DMS114 treated with DMSO at 0.1 percent for 48 hours (cell line): ENCODE measurements around the gene CTNNA1.

Experiments used
- DNase-seq: peaks from one replicate; lab custom pipeline; 2025; ENCODE audit not compliant: unreplicated experiment; lab: John Stamatoyannopoulos, UW

CTNNA1 gene

GRCh38 chr5:138945421-138946240, 192.4 kb downstream of the CTNNA1 start:
- DNase-seq, result no peak

GRCh38 chr5:138946241-138946623, 193.0 kb downstream of the CTNNA1 start:
- no peak for DNase-seq

- no peak for DNase-seq
These were observed 193.8 kb downstream of the CTNNA1 start for GRCh38 chr5:138946831-138947560.

- DNase-seq, result no peak
These were observed 194.6 kb downstream of the CTNNA1 start for GRCh38 chr5:138947780-138948179.

- no peak for DNase-seq
These were observed 195.4 kb downstream of the CTNNA1 start for GRCh38 chr5:138948471-138949222.

- DNase-seq, result no peak
These were observed 196.0 kb downstream of the CTNNA1 start for GRCh38 chr5:138949223-138949574.

GRCh38 chr5:138949988-138950387, 196.8 kb downstream of the CTNNA1 start:
- DNase-seq, result no peak

- no peak for DNase-seq
These were observed 197.3 kb downstream of the CTNNA1 start for GRCh38 chr5:138950421-138951031.

- no peak for DNase-seq
These were observed 198.1 kb downstream of the CTNNA1 start for GRCh38 chr5:138951091-138951985.

GRCh38 chr5:138951986-138952735, 198.9 kb downstream of the CTNNA1 start:
- no peak for DNase-seq

- no peak for DNase-seq
These were observed 199.7 kb downstream of the CTNNA1 start for GRCh38 chr5:138952962-138953361.

- no peak for DNase-seq
These were observed 200.4 kb downstream of the CTNNA1 start for GRCh38 chr5:138953387-138954256.

GRCh38 chr5:138954257-138955012, 201.2 kb downstream of the CTNNA1 start:
- no peak for DNase-seq

GRCh38 chr5:138955013-138955660, 201.9 kb downstream of the CTNNA1 start:
- DNase-seq, result no peak

- DNase-seq, result no peak
These were observed 202.6 kb downstream of the CTNNA1 start for GRCh38 chr5:138955671-138956295.

- DNase-seq, result no peak
These were observed 203.6 kb downstream of the CTNNA1 start for GRCh38 chr5:138956801-138957200.

GRCh38 chr5:138960145-138960692, 207.0 kb downstream of the CTNNA1 start:
- no peak for DNase-seq
